SU-DHL-6 (cell line): Measurements from ENCODE around the gene IDH2.

Experiments
- H2AFZ ChIP-seq: fragments of 200-600 bp; sonication (generic); 2 replicates; pipeline ENCODE4 v1.6.1; 2014; ENCODE audit warnings: low read depth, mild to moderate bottlenecking, moderate library complexity, mixed read lengths, antibody characterized with exemption, low read length; ENCODE audit not compliant: severe bottlenecking
- H3F3A ChIP-seq: fragments of 200-600 bp; shearing (Covaris generic); 2 replicates; pipeline ENCODE4 v1.6.0; 2016; ENCODE audit warnings: antibody characterized with exemption, mild to moderate bottlenecking; ENCODE audit not compliant: insufficient read depth
- H3K27ac ChIP-seq: fragments of 200-600 bp; sonication (generic); 2 replicates; pipeline ENCODE4 v1.5.1; 2016; ENCODE audit warnings: low read depth, mild to moderate bottlenecking, low read length, moderate library complexity, mixed read lengths
- H3K27me3 ChIP-seq: fragments of 200-600 bp; sonication (generic), shearing (Covaris generic); 2 replicates; pipeline ENCODE4 v1.6.0; 2014; ENCODE audit warnings: mild to moderate bottlenecking, low read length
- H3K36me3 ChIP-seq: fragments of 200-600 bp; sonication (generic); 2 replicates; pipeline ENCODE4 v1.6.1; 2014; ENCODE audit warnings: mild to moderate bottlenecking, low read length, mixed read lengths
- H3K4me2 ChIP-seq: fragments of 300-600, 200-600 bp; shearing (Covaris generic), sonication (generic); 2 replicates; pipeline ENCODE4 v1.6.0; 2014; ENCODE audit warnings: low read length, low read depth, mild to moderate bottlenecking; ENCODE audit not compliant: poor library complexity, severe bottlenecking
- H3K4me3 ChIP-seq: fragments of 200-600 bp; sonication (generic); 2 replicates; pipeline ENCODE4 v1.5.1; 2014; ENCODE audit warnings: antibody characterized with exemption, low read length, mild to moderate bottlenecking, mixed read lengths; ENCODE audit not compliant: insufficient read depth, poor library complexity, severe bottlenecking
- H3K79me2 ChIP-seq: fragments of 200-600 bp; sonication (generic); 2 replicates; pipeline ENCODE4 v1.6.1; 2014; ENCODE audit warnings: mild to moderate bottlenecking, low read length, moderate library complexity; ENCODE audit not compliant: insufficient read depth
- H3K9ac ChIP-seq: fragments of 200-600 bp; sonication (generic); 2 replicates; pipeline ENCODE4 v1.7.0; 2014; ENCODE audit warnings: mild to moderate bottlenecking, low read length
- H3K9me2 ChIP-seq: fragments of 200-600 bp; sonication (generic); replicated peaks from 2 replicates; pipeline ENCODE4 v1.6.1; 2014; ENCODE audit warnings: low read length; ENCODE audit not compliant: insufficient read depth
- H3K9me3 ChIP-seq: fragments of 200-600 bp; sonication (generic); 2 replicates; pipeline ENCODE4 v1.6.1; 2014; ENCODE audit warnings: low read length, mixed read lengths; ENCODE audit not compliant: insufficient read depth
- H4K20me1 ChIP-seq: fragments of 200-600 bp; sonication (generic); 2 replicates; pipeline ENCODE4 v1.6.1; 2014; ENCODE audit warnings: low read depth, mild to moderate bottlenecking, antibody characterized with exemption, low read length, moderate library complexity, mixed read lengths
- CTCF ChIP-seq: fragments of 200-600 bp; sonication (generic); IDR thresholded peaks from one replicate; pipeline ENCODE4 v1.5.1; 2017; ENCODE audit warnings: antibody characterized with exemption, mild to moderate bottlenecking, low read length, moderate library complexity; ENCODE audit not compliant: insufficient read depth, poor library complexity, severe bottlenecking
- EZH2phosphoT487 ChIP-seq: fragments of 200-600 bp; sonication (generic), shearing (Covaris generic); conservative IDR thresholded peaks from 2 replicates; pipeline ENCODE4 v1.6.1; 2018; ENCODE audit warnings: mild to moderate bottlenecking, antibody characterized with exemption, low read length, moderate library complexity, mixed read lengths

Gene IDH2

GRCh38 chr15:90079619-90080457, 22.4 kb downstream of the IDH2 start:
- Histone ChIP-seq H3K4me3 (no peak overlapping the region), H4K20me1 (no peaks in the 10 kb centered on the region), H3K27ac (no peak overlapping the region), H3K36me3 (no peaks in the 10 kb centered on the region), H2AFZ (no peak overlapping the region), H3K9me3 (no peaks in the 10 kb centered on the region), H3K79me2 (no peaks in the 10 kb centered on the region), H3F3A (no peaks in the 10 kb centered on the region), H3K9me2 (no peaks in the 10 kb centered on the region), H3K27me3 (no peaks in the 10 kb centered on the region), H3K9ac (no peak overlapping the region), H3K4me2 (no peak overlapping the region)
- TF ChIP-seq CTCF (no peak), EZH2phosphoT487 (no peak)

- Histone ChIP-seq H3K9ac (no peak overlapping the region), H3F3A (no peaks in the 10 kb centered on the region), H3K4me2 (no peak overlapping the region), H3K79me2 (no peaks in the 10 kb centered on the region), H3K27ac (no peak overlapping the region), H4K20me1 (no peaks in the 10 kb centered on the region), H2AFZ (no peak overlapping the region), H3K4me3 (no peak overlapping the region), H3K9me2 (no peaks in the 10 kb centered on the region), H3K27me3 (no peaks in the 10 kb centered on the region), H3K9me3 (no peaks in the 10 kb centered on the region), H3K36me3 (no peaks in the 10 kb centered on the region)
- TF ChIP-seq EZH2phosphoT487: no peak
- TF ChIP-seq CTCF: no peak
Measured at GRCh38 chr15:90078965-90079364, 23.3 kb downstream of the IDH2 start.

GRCh38 chr15:90076716-90077115, 25.6 kb downstream of the IDH2 start:
- Histone ChIP-seq H2AFZ (no peak overlapping the region), H3K36me3 (no peaks in the 10 kb centered on the region), H3K9ac (no peak overlapping the region), H3K9me2 (no peaks in the 10 kb centered on the region), H3K4me3 (no peak overlapping the region), H3K27ac (no peak overlapping the region), H3K27me3 (no peaks in the 10 kb centered on the region), H3K79me2 (no peaks in the 10 kb centered on the region), H4K20me1 (no peaks in the 10 kb centered on the region), H3F3A (no peaks in the 10 kb centered on the region), H3K4me2 (no peak overlapping the region), H3K9me3 (no peaks in the 10 kb centered on the region)
- TF ChIP-seq CTCF (no peak), EZH2phosphoT487 (no peak)
